HG02642 (cell line): ENCODE results near the gene CUL9.
A peak's percentile ranks its signal among the peaks of the same experiment; 100 is the strongest.

Experiments
- ATAC-seq: cut with Tn5 transposase; IDR thresholded peaks from one replicate; pipeline ENCODE4 v1.9.1; 2021; ENCODE audit warnings: mild to moderate bottlenecking; ENCODE audit not compliant: unreplicated experiment, poor library complexity

The CUL9 gene

DNA sequence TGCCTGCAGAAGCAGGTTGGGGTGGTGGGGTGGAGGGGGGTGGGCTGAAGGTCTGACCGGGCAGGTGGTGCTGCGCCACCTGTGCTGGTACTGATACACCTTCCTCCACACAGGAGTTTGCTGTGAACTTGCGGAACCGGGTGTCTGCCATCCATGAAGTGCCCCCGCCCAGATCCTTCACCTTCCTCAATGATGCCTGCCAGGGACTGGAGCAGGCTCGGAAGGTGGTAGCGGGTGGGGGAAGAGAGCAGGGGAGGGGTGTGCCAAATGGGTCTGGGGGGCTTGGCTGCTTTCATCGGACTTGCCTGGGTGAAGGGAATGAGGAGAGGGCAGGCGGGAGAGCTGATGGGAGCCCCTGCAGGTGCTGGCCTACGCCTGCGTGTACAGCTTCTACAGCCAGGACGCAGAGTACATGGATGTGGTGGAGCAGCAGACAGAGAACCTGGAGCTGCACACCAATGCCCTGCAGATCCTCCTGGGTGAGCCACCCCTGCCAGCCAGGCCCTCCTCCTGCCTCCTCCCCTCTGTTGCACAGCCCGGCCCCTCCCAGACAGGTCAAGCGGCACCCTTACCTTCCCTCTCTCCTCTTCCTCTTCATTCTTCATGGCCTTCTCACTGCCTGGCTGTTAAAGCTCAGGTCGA lies 40.5 kb downstream of the CUL9 start:
- ATAC-seq, result no peak

DNA sequence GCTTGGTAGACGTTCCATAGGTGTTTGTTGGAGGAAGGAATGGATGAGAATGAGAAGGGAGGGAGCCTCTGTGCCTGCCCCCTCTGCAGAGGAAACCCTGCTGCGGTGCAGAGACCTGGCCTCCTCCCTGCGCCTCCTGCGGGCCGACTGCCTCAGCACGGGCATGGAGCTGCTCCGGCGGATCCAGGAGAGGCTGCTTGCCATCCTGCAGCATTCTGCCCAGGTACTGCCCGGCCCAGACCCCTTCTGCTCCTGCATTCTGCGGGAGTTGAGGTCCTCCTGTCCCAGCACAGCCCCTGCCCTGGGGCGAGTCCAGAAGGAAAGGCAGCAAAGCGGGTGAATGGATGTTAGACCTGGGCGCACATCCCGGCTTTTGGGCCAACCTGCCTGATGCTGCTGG lies 41.2 kb downstream of the CUL9 start:
- no peak for ATAC-seq

DNA sequence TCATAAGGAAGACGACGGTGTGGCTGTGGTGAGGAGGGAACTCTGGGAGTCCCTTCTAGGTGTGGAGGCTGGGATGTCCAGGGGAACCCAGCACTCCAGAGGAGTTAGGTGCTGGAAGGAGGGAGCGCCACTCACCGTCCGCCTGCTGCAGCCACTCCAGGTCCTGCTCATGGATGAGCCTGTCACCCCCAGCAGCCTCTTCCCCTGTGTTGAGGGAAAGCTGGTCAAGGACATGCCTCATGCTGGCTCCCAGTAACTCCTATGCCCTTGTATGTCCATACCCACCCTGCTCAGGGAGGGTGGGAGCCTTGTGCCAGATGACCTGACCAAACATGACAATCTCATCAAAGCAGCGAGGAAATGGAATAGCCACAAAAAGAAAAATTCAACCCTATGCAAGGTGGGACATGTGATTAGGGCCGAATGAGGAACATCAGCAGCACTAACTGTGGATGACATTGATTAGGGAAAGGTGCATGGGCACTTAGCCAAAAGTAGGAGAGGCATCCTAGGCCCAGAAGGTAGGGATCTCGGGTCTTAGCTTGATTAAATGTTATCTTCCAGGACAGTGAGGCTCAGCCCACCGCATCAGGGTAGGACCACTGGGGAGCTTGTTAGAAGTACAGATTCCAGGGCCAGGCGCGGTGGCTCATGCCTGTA lies 44.3 kb downstream of the CUL9 start:
- no peak for ATAC-seq

DNA sequence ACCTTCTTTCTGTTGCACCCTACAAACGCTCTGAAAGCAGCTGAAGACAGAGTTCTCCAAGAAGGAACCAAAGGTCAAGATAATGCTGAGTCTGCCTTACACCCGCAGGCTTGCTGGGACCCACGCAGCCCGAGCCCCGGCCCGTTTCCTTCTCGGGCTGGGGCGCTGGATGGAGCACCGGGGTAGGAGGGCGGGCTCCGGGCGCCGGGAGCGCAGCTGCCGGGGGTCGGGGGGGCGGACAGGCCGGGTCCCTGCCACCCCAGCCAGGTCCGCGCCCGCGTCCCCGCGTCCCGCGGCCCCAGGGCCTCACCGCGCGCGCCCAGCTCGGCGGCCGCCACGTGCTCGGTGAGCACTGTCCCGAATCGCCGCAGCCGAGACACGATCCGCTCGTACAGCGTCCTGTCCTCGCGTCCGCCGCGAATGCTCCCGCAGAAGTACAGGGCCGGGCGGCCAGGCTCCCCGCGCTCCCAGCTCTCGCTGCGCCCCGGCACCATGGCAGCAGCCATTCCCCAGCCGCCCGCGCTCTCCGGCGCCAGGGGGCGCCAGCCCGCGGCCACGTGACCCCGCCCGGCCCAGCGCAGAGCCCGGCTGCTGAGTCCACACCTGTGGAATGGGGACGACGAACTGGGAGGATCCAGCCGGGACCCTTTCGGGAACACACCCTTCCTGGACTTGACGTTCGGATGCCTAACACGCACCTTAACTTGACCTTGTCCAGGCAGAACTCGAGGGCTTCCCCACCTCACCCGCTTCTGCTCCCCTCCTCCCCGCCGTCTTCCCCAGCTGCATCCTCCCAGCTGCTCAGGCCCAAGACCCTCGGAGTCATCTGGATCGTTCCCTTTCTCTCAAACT lies 47.2 kb downstream of the CUL9 start, which contains the start of gene DNPH1:
TSS of gene DNPH1 (minus strand) at position 531 of the 852 bp plus-strand sequence. CDS start at position 506, 25 bp downstream.
- peak; percentile 83 for ATAC-seq

DNA sequence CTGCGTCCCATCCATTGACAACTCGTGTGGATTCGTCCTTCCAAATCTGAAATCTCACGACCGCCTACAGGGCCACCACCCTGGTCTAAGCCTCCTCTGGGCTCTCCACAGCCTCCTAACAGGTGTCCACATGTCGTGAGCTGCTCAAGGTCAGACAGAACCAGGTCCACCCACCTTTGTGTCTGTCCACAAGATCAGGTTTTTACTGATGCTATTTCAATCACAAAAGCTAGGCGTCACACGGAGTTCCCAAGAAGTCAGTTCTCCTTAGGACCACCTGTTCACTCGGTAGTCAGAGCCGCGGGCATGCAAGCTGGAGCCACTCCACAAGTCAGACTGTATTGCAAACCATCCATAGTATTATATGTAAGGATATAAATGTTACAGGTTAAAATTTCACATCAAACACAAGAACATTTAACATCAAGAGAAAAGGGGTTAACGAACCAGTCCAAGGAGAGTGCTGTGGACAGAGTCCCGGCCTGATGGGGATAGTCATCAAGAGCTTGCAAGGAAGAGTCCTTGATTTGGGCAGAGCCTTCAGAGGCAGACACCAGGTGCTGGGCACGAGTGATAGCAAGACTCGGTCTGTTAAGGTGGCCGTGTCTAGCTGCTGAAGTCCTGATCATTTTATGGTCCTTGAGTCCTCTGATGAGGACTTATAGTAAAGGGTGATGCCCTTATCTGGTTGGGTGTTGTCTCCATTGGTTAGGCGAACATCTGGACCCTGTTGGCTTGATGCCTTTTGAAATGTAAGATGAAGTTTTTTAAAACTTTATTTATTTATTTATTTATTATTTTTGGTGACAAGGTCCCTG lies 48.0 kb downstream of the CUL9 start:
- no peak for ATAC-seq

DNA sequence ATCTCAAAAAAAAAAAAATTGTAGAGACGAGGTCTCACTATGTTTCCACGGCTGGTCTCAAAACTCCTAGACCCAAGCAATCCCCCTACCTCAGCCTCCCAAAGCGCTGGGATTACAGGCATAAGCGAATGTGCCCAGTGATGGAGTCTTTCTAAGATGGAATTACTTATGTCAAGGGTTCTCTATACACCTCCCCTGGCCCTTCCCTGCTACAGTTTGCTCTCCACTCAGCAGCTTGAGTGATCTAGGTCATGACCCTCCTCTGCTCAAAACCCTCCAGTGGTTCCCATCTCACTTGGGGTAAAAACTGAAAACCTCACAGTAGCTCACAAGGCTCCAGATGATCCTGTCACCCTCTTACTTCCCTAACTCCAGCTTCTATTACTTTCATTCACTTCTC lies 49.1 kb downstream of the CUL9 start:
- ATAC-seq, result no peak

DNA sequence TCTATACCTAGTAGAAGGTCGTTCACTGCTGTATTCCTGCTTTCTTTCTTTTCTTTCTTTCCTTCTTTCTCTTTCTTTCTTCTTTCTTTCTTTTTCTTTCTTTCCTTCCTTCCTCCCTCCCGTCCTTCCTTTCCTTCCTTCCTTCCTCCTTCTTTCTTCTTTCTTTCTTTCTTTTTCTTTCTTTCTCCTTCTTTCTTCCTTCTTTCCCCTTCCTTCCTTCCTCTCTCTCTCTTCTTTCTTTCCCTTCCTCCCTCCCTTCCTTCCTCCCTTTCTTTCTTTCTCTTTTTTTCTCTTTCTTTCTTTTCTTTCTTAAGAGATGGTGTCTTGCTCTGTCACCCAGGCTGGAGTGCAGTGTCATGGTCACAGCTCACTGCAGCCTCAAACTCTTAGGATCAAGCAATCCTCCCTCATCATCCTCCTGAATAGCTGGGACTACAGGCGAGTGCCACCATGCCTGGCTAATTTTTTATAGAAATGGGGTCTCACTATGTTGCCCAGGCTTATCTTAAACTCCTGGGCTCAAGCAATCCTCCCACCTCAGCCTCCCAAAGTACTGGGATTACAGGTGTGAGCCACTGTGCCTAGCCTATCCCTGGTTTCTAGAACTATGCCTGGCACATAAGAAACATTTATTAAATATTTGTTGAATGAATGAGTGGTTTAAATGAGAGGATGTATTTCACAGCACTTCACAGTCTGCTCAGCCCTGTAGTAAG lies 49.9 kb downstream of the CUL9 start:
- ATAC-seq, result no peak

DNA sequence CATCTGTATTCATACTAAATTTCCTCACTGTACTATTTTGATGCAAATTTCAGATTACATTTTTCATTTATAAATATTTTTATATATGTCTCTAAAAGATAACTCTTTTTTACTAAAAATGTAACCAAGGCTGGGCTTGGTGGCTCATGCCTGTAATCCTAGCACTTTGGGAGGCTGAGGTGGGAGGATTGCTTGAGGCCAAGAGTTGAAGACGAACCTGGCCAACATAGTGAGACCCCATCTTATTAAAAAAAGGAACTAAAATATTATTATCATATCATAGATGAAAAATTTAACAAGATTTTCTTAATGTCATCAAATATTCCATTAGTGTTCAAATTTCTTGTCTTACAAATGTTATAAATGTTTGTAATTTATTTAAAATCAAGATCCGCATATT lies 53.8 kb downstream of the CUL9 start:
- no peak for ATAC-seq

DNA sequence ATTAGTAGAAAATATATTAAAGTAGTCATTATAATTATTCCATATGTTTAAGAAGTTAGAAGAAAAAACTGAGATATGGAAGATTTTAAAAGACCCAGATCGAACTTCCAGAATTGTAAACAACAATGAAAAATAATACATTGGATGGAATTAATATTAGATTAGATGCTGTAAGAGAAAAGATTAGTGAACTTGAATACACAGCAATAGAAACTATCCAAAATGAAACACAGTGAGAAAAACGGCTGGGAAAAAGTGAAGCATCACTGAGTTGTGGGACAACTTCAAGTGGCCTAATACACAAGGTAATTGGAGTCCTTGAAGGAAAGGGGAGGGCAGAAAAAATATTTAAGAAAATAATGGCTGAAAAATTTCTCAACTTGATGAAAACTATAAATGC lies 57.1 kb downstream of the CUL9 start:
- ATAC-seq, result no peak

DNA sequence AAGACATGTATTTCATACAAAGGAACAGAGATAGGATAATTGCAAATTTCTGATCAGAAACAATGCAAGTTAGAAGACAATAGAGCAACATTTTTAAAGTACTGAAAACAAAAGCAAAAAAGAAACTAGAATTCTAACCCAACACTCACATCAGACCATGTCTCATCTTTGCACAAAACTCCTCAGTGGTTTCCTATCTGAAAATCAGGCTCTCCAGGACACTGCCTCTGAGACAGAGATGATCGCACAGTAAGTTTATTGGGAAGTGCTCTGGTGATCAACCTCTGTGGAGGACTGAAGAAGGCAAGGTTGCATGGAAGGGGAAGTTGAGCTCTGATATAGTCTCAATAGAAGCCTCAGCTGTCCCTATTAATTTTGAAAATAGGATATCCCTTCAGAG lies 59.0 kb downstream of the CUL9 start:
- no peak for ATAC-seq

DNA sequence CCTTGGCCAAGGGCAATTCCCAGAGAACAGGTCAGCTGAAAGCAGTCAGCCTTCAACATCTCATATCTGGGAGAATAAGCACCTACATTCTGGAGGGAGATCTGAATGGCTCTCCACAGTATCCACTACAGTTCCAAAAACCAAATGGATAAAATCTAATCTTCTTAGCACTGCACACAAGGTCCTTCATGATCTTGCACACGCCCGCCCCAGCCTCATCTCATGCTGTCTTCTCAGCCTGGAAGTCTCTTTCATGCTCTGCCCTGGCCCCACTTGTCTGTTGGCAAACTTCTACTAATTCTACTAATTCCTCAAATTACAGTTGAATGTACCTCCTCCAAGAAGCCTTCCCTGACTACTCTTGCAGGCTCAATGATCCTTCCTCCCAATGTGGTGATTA lies 59.5 kb downstream of the CUL9 start:
- ATAC-seq, result no peak

DNA sequence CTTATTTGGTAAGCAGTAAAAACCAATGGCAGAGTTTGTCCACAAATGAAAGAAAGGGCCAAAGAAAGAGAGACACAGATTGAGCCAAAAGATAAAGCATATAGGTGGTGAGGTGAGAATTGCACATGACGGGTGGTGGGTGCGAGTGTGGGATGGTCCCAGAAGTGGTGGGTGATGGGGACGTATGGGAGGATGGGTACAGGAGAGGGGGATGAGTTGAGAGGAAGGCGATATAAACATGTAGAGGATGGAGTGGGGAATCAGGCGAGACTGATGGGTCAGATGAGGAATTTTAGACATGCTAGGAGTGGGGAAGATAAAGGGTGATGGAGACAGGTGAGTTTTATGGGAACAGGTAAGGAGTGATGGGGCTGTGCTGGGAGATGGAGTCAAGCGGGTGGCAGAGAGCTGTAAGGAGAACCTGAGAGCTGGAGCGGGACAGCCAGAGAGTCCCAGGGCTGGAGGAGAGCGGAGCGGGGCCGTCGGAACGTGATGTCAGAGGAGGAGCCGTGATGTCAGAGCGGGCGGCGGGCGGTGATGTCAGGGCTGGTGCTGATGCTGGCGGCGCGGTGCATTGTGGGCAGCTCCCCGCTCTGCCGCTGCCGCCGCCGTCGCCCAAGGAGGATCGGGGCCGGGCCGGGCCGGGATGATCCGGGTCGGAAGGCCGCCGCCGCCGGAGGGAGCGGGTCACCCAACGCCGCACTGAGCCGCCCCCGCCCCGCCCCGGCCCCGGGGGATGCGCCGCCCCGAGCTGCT lies 61.1 kb downstream of the CUL9 start, which contains the start of gene TTBK1:
TSS of gene TTBK1 (plus strand) at position 574 of the 756 bp plus-strand sequence. CDS start 3,180 bp downstream, outside the sequence.
- ATAC-seq, result no peak

DNA sequence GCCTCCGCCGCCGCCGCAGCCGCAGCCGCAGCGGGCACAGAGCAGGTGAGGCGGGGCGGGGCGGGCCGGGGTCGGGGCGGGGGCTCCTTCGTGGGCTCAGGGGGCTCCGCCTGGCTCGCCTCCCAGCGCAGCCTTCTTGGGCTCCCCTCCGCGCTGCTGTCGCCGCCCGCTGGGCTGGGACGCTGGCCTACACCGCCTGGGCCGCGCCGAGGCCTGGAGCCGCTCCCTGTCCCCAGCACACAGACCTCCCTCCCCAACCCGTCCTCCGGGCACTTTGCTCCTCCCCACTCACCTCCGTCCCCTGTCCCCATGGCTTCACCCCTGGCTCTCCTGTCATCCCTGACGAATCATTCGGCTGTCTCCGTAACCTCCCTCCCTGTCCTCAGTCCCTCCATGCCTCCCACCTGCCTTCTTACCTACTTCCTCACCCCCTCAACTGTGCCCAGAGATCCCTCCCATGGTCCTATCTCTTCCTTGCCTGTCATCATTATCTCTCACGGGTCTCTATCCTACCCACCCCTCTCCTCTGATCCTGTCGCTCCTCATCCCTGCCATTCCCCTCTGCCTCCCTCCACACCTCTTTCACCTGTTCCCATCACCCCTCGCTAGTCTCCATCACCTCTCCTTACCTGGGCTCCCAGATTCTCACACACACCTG lies 61.8 kb downstream of the CUL9 start:
- no peak for ATAC-seq

DNA sequence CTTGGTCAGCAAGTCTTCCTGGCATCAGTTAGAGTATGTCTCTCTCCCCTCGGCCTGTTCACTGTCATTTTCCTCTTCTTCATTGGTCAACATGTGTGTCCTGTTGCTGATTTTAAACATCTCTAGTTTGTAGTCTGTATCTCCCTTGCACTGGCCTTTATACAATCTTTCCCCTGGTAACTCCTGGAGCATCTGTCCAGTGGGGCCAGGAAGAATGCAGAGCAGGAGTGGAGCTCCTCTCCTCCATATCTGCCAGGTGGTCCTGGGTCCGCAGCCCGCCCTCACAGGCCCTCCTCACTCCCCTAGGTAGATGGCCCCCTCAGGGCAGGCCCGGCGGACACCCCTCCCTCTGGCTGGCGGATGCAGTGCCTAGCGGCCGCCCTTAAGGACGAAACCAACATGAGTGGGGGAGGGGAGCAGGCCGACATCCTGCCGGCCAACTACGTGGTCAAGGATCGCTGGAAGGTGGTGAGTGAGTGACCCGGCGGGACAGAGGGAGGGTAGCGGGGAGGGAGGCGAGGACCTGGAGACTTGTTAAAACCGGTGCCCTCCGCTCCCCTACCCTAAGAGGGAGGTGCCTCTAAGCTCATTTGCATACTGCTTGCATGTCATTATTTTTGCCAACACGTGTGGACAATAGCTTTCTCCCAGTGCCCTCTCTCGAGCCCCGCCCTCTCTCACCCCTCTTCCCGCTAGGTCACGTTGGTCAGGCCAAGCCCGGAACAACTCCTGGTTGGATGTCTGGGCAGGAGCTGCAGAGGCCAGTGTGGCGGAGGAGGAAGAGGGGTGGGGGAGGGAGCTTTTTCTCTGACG lies 64.5 kb downstream of the CUL9 start:
- peak; percentile 29 for ATAC-seq

DNA sequence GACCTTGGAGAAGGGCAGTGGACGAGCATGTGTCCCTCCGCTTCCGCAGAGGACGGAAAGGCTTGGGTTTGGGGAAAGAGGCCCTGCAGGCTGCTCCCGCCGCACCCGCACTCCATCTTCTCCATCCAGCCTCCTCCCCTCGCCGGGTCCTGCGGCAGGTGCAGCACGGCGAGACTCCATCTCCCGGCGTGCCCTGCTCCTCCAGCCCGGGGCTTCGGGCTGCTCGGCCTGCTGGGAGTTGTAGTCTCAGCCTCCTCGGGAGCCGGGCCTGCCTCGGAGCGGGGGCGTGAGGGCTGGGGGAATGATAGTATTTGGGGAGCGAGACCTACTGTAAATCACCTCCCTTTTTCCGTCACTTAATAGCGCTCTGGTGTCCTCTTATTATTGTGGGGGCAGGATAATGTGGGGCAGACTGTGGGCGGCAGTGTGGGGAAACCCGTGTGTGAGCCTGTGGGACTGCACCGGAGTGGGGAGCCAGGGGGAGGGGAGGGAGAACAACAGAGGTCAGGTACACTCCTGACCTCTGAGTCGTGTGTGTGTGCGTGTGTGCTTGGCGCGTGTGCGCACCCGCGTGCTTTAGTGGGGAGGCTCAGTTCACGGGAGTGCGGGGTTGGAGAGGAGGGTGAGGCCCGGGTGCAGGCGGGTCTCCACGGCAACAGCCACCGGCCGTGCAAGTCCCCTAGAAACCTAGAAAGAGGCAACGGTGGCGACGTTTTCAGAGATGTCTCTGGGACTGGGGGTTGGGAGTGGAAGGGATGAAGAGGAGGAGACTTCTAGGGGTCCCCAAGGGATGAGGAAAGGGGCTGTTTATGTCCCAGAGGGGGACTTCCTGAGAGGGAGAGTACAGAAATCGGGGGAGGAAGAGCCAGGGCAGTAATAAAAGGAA lies 65.4 kb downstream of the CUL9 start:
- peak; percentile 90 for ATAC-seq

DNA sequence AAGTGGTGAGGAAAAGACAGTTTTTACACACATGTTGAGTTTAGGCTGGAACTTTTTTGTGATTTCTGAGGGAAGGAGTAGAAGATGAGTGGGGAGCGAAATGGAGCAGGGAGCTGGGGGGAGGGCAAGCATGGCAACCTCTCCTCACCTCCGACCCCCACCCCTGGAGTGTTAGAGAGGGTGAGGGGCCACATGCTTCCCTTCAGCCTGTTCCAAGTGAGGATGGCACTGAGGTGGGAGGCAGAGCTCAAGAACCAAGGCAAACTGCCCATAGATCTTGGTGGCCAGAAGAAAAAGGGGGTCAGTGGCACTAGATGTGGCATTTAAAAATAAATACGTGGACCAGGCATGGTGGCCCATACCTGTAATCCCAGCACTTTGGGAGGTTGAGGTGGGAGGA lies 66.1 kb downstream of the CUL9 start:
- no peak for ATAC-seq

DNA sequence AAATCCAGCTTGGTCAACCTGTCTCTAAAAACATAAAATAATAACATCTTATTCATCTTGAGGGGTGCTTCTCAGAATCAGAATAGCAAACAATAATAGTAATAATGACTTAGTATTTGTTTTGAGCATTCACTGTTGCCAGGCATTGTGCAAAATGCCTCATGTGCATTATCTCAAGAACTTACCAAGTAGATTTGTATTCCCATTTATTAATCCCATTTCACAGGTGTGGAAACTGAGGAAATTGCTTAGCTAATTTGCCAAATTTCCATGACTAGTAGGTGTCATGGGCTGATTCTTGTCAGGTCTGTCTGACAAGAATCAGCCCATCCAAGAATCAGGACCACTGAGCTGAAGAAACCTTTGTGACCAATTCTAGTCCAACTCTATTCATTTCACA lies 66.8 kb downstream of the CUL9 start:
- ATAC-seq, result no peak
